GDM1 (cell line): ENCODE results near the gene MYL12B.
"Not testable (repeated sequence)": the region's sequence is repeated elsewhere in the genome, so short reads cannot be mapped to it uniquely, and the experiment has no call there.

Source experiments
- DNase-seq: peaks from one replicate; lab custom pipeline; 2025; lab: John Stamatoyannopoulos, UW

MYL12B gene

DNA sequence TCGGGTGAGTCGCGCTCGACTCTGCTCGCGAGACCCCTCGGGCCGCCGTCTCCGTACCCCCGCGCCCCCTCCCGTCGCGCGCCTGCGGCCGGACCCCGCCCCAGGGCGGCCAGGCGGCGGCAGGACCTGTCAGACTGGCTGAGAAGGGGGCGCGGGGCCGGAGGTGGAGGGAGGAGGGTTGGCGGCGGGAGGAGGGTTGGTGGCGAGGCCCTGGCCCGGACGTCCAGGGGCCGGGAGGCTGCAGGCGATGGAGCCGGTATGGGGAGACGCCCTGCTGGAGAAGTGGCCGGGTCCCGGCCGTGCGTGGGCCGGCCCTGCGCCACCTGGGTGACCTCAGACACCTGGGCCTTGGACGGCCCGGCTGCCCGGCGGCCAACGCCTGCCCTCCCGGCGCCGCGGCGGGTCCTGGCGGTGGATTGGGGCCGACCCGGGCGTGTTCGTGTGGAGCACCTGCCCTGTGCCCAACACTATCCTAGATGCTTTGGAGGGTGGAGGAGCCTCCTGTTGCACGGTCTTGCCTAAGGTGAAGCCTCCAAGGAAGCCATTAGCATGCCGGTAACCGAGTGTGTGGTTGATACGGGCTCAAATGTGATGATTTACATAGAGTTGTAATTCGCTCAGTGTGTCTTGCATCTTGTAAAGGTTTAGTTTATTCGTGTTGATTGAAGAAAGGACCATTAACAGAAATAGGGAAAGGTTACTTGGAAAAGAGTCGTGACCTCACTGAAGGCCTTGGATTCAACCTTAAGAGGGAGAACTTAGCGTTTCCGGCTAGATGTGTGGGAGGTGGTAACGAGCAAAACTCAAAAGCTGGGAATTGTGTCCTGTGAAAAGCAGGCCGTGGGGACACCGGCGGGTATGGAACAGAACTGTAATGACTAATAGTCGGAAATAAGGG, 550 bp downstream of the MYL12B start:
- no peak for DNase-seq

DNA sequence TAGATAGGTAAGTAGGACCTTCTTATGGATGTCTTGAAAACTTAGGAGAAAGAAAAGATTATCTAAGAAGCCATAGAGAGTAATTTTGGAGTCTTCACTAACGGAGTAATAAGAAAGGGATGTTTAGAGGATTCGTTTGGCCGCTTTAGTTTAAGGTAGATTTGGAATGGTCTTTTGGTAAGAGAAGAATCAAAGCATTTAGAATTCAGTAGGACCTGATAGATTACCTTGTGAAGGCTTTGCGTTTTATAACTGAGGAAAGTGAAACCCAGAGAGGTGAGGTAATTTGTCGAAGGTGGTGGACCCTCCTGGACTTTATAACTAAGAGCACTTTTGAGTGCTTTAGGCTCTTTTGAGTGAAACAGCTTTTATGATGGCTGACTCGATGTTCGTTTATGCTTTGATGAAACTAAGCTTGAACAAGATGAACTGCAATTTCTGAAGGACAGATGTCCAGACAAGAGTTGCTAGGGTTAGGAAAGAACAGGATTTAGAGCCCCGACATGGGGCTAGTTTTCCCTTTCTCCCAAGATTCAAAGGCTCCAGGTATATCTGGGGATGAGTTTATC, 1.3 kb downstream of the MYL12B start:
- DNase-seq = no peak

DNA sequence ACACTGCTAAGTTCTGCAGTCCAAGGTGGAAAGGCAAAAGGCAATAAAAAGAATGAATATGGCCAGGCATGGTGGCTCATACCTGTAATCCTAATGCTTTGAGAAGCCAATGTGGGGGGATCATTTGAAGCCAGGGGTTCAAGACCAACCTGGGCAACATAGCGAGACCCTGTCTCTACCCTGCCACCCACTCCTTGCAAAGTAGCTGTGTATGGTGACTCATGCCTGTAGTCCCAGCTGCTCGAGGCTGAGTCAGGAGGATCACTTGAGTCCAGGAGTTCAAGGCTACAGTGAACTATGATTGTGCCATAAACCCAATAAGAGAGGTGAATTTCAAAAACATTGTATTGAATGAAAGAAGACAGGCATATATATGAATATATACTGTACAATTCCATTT, 2.4 kb downstream of the MYL12B start:
- no peak for DNase-seq

DNA sequence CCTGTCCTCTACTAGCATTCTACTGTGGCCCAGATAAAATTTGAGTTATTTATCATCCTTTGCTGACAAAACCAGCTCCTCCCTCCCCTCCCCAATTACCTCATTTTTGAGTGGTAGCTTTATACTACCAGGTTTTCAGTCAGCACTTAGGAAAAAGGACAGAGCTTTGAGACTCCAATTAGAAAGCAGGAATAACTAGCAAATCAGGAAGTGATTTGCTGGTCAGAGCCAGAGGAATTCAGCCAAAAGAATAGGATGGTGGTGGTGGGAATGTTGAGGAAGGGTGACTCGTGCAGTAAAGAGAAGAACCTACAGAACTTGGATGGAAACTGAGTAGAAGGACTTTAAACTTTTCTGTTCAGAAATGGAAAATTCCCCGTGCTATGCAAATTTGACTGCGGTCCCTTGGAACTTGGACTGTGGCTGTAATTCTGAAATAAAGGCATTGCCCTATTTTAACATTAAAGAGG, 3.7 kb downstream of the MYL12B start:
- DNase-seq = no peak

DNA sequence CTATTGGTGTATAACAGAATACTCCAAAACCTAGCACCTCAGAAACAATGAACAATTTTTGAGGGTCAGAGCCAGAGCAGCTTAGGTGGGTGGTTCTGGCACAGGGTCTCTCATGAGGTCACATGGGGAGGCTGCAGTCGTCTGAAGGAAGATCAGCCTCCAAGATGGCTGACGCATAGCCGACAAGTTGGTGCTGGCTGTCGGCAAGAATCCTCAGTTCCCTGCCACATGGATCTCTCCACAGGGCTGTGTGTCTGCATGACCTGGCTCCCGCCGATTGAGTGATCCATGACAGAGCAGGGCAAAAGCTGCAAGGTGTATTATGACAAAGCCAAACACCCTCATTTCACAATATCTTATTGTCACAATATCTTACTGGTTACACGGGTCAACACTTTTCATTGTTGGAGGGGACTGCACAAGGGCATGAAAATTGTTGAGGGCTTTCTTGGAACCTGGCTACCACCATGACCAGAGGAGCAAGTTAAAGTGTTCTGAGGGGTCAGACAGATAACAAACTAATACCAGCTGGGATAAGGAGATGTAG, 4.2 kb downstream of the MYL12B start:
- DNase-seq = no peak

DNA sequence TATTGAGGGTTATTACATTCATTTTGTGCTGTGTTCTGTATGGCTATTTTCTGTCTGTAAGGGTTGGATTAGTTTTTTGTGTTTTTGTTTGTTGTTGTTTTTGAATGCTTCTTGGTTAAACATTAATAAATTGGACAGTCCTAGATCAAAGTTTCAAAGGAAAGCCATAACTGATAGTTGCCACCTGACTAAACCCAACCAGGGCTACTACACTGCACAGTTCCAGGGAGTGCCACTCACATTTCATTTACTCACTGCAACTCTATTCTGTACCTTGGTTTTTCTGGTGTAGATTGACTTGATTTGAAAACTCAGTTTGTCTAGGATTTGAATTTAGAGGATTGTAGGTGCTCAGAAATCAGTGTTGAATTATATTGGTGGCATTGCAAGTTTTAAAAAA, 6.4 kb downstream of the MYL12B start:
- DNase-seq = no peak

DNA sequence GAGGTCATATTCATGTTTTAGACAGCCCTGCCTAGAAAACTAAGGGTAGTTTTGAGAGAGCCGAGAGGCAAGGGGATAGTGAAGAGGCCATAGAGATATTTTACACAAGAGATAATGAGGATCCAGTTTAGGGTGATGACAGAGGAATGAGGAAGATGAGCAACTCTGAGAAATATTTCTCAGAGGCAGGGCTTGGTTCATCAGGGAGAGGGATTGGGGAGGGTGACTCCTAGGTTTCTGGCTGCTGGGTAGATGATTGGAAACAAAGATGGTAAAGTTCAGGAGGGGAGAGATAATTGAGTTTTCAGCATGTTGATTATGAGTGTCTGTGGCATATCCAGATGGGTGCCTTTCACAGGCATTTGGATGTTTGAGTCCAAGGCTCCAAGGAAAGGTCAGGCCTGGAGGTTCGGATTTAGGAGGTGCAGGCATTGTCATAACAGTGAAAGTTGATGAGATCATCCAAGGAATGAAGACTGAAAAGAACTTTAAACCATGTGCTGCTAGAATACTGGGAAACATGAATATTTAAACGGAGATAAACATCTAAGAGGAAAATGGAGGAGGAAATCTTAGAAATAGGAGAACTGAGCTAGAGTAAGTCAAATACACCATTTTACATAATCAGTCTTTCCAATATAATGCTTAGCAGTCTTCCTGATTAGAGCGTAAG, 7.4 kb downstream of the MYL12B start:
- no peak for DNase-seq

DNA sequence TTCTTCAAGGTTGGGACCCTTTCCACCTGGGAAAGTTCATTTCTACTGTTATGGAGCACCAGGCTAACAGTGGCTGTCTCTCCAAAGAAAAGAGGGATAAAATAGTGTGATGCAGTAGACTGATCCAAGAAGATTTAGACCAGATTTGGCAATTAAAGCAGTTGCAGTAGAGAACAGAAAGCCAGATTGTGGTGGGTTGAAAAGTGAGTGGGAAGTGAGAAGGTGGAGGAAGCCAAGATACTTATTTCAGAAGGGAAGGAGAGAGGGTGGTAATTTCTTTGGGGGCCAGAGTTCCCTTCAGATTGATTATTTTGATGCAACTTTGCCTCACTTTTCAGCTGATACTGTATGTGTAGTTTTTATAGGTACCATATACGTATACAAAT, 8.0 kb downstream of the MYL12B start:
- no peak for DNase-seq

DNA sequence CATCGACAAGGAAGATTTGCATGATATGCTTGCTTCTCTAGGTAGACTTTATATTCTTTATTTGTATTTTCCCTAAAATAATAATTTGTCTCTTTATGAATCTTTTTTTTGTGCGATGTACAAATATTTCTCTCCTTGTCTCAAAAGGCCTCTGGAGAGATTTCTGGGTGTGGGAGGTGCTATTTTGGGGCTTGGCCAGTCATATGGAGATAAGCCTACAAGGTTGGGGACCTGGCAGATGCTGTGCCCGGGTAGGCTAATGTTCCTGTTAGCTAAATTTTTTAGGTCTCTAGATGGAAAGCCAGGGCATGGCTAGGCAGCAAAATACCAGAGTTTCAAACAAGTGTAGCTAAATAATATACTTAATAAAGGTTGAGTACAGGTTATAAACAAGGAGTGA, 11.1 kb downstream of the MYL12B start:
- DNase-seq = no peak

DNA sequence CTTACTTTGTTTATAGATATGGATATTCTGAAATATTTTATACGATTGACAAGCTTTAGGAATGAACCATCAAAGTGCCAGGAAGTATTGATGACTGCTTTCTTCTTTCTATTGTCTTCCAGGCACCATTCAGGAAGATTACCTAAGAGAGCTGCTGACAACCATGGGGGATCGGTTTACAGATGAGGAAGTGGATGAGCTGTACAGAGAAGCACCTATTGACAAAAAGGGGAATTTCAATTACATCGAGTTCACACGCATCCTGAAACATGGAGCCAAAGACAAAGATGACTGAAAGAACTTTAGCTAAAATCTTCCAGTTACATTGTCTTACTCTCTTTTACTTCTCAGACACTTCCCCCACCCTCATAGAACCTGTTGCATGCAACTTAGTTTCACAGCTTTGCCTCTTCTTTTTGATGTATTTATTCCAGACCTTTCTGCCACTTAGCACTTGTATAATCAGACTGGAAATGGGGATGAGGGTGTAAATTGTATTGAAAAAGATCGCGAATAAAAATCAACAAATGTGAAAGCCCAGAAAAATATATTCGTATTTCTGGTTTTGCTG, 15.8 kb downstream of the MYL12B start:
- not testable (repeated sequence) for DNase-seq

DNA sequence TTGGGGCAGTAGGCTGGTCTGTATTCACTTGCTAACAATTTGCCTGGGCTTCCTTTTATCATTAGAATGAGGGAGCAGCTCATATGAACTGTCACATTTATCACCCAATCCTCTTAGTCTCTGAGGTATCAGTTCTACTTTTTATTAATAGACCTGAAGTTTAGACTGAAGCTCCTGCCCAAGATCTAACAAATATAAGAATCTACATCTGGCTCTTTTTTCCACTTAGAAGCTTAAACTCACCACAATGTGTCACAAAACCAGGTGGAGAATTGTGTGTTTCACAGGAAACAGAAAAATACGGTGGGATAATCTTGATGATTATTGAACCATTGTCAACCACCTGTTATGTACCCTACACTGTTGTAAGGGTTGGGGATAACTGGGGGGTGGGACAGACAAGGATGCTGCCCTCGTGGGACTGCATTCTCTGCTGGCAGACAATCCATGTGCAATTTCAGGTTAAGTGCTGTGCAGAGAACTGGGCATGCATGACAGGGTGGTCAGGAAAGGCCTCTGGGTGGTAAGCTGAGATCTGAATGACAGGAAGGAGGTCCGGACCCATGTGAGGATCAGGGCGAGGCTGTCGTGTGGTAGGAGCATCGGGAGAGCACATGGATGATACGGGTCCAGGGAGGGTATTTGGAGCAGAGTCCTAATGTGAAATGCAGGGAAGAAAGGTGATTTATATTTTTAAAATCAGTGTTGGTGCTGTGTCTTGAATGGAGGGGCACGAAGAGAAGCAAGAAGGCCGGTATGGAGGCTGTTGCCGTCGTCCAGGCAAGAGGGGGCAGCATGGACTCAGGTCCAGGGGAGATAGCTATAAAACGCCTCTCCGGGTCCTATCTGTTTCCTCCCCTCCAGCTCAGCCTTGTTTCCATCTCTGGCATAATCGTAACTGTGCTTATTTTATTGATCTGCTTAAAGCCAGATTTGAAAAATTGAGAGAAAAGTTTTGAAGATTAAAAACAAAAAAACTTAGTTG, 17.6 kb downstream of the MYL12B start:
- no peak for DNase-seq

DNA sequence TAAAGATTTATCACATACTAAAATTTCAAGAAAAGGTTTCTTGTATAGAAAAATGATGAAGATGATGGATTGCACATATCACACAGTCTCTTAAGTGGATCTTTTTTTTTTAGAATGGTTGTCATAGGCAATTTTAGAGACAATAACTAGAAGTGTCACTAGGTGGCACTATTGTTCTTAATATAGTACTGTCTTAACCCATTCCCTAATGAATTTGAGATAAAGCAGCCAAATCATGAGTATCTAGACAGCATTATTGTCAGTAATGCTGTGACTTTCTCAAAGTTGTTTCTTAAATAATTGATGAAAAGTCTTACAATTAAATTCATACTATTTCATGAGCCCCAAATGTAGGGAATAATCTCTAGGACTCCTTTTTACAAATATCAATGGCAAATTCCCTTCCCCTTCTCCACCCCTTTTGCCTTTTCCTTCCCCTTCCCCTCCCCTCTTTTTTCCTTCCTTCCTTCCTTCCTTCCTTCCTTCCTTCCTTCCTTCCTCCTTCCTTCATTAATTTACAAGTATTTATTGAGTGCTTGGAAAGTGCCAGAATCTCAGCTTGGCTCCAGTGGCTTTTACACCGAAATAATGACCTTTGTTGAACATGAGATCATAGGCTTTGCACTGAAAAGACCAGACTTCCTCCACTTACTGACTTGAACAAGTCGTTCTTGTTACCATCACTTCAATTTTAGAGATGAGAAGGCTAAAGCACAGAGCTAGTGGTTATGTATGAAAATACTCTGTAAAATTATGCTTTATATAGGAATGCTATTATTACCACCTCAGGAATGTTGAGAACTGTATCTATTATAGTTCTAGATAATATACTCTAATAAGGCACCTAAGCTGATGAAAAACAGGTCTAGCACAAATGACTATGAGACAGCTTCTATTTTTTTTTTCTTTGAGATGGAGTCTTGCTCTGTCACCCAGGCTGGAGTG, 19.8 kb downstream of the MYL12B start:
- DNase-seq = peak; percentile 45

DNA sequence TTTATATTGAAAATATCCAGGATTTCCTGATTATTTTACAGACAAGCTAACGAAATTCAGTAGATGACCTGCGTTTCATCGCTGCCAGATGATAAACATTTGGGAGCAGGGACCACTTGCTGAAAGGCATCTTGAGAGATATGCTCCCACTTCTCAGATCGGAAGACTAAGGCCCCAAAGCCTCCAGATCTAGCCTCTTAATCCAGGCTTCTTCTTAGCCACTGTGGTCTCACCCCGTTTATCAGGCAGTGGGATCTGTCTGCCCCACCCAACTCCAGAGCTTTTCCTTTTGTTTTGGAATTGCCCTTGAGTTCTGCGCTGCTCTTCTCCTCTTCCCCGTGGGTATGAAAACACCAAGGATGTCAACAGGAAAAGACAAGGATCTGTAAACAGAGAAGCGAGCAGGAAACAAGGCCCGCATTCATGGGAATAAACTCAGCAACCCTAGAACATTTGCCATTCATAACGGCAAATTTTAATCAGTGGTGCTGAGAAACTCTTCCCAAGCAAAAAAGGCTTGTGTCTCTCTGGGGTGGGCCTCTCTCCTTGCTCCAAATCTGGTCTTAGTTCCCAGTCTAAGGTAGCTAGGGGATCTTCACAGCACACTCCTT, 21.4 kb downstream of the MYL12B start:
- DNase-seq = no peak

DNA sequence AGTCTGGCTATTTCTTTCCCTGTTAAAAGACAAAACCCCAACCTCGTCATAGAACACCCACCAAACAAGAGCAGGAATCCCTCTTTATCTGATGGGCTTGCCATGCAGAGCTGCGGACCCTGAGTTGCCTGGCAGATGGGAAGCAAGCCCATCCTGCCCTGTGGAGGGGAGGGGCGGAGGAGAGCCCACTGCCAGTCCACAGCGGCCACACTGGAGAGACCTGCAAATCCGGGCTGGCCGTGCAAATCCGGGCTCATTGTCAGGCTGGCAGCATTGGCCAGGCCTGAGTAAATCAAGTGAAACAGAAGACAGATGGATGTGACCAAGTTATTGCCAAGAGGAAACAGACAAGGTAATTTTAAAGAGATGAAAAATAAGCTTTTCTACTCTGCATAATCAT, 22.0 kb downstream of the MYL12B start:
- DNase-seq = no peak

DNA sequence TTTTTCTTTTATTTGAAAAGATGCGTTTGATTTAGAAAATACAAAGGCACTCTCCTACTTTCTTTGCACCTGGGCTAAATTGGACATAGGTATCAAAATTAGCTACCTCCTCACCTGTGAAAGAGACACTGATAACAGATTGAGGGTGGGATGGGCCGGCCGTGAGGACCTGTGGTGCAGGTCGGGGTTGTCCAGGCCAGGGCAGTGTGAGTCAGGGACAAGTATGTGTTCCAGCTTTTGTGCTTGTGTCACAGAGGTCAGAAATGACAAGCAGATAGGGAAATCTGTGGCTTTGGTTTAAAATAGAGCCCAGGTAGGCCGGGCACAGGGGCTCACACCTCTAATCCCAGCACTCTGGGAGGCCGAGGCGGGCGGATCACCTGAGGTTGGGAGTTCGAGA, 22.6 kb downstream of the MYL12B start:
- no peak for DNase-seq

DNA sequence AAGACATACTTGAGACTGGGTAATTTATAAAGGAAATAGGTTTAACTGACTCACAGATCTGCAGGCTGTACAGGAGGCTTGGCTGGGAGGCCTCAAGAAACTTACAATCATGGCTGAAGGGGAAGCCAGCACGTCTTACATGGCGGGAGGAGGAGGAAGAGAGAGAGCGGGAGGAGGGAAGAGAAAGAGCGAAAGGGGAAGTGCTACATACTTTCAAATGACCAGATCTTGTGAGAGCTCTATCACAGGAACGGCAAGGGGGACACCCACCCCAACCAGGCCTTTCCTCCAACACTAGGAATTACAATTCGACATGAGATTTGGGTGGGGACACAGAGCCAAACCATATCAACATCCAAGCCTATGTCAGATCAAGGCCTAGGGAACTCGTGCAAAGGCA, 24.2 kb downstream of the MYL12B start:
- no peak for DNase-seq

DNA sequence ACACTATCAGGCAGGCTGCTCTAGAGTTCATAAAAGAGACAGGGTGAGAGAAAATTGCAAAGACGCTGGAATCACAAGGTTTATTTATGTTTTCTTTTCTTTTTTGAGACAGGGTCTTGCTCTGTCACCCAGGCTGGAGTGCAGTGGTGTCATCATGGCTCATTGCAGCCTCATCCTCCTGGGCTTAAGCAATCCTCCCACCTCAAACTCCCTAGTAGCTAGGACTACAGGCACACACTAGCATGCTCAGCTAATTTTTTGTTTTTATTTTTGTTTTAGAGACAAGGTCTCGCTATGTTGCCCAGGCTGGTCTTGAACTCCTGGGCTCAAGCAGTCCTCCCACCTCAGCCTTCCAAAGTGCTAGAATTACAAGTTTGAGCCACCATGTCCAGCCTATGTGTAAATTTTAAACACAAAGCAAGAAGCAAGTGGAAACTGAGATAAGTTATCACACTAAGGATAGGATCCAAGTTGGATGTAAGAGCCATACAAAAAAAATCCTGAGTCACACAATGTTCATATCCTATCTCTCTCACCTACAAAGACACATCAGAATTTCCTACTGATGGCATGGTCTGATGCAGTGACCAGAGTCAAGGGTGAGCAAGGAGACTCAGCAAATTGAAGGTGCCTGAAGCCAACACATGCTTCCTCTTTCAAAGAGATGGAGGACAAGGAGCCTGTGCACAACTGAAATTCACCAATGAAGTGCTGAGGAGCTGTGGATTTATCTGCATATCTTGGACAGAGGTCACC, 31.4 kb downstream of the MYL12B start:
- DNase-seq = no peak

DNA sequence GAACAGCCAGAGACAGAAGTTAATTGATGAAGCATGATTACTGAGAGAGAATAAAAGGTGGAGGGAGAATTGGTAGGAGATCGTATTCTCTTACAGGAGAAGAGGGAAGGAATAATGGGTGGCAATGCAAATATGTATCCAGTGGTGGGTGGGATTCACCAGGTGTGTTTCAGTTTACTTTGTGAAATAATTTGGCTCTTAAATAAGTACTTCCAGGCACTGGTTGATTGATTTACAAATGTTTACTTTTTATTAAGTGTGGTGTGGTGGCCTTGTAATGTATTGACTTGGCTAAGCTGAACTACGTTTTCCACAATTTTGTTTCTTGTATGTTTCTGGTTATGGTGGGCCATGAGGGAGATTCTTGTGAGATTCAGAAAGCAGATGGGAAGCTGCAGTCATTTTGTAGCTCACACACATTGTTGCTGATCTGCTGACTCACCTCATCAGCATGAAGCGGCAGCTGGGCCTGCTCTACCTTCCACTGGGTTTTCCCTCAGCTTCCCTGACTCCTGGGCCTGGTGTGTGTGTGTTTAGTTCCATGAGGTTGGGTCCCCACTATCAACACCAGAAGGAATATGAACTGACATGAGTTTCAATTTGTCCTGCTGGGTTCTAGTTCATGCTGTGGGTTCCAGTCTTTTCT, 32.6 kb downstream of the MYL12B start:
- DNase-seq = no peak
